K562 (cell line): ENCODE results near the gene CACNG5. TPM values are rescaled to one million over a fixed set of nuclear protein-coding genes. Genes with fewer than 3 reads are reported as not detected.

Source experiments
- BHLHE40 ChIP-seq: IDR thresholded peaks from 2 replicates; pipeline ENCODE4 v1.6.1; 2011; ENCODE audit warnings: low read length, improper control_type of control experiment
- CBX8 ChIP-seq: fragments of 200-600 bp; sonication (generic); IDR thresholded peaks from 2 replicates; pipeline ENCODE4 v1.6.1; 2012; ENCODE audit warnings: borderline replicate concordance, mixed run types, low read depth, mild to moderate bottlenecking, moderate library complexity, mixed read lengths, low read length, control low read depth, inconsistent platforms; ENCODE audit not compliant: poor library complexity, severe bottlenecking; ENCODE audit errors: extremely low read depth
- GATAD2A ChIP-seq: fragments of 450-650 bp; IDR thresholded peaks from 2 replicates; pipeline ENCODE4 v1.6.1; 2017
- HLTF ChIP-seq: fragments of 450-650 bp; IDR thresholded peaks from 2 replicates; pipeline ENCODE4 v1.6.1; 2016
- ILK ChIP-seq: fragments of 450-650 bp; IDR thresholded peaks from 2 replicates; pipeline ENCODE4 v1.6.1; 2016; ENCODE audit warnings: missing genetic modification characterization, low read depth, mild to moderate bottlenecking, missing compliant biosample characterization, moderate library complexity, borderline replicate concordance
- PRMT5 ChIP-seq: sonication (generic); formaldehyde crosslinking; IDR thresholded peaks from 2 replicates; pipeline ENCODE4 v1.5.0; 2020; ENCODE audit warnings: missing genetic modification reagents
- RBM14 ChIP-seq: fragments of 200-400 bp; formaldehyde crosslinking; IDR thresholded peaks from 2 replicates; pipeline ENCODE4 v1.6.1; 2018; ENCODE audit warnings: low read depth, mild to moderate bottlenecking, low read length, moderate library complexity, borderline replicate concordance; ENCODE audit not compliant: insufficient read depth
- RBM39 ChIP-seq: fragments of 200-400 bp; formaldehyde crosslinking; optimal IDR thresholded peaks from 2 replicates; pipeline ENCODE3; 2018; ENCODE audit warnings: low read depth, low read length
- STAT6 ChIP-seq: sonication (generic); formaldehyde crosslinking; IDR thresholded peaks from 2 replicates; pipeline ENCODE4 v1.8.1; 2023; ENCODE audit warnings: mild to moderate bottlenecking, missing genetic modification reagents
- ZFP30 ChIP-seq: fragments of 250-450 bp; sonication (Bioruptor Pico); IDR thresholded peaks from 2 replicates; pipeline ENCODE4 v1.8.0; 2022; ENCODE audit warnings: moderate library complexity, mild to moderate bottlenecking, inconsistent platforms, borderline replicate concordance
- ZNF324 ChIP-seq: fragments of 250-450 bp; sonication (Bioruptor Pico); IDR thresholded peaks from 2 replicates; pipeline ENCODE4 v1.4.0; 2020; ENCODE audit warnings: mild to moderate bottlenecking
- ZNF583 ChIP-seq: fragments of 250-450 bp; sonication (Bioruptor Pico); IDR thresholded peaks from 2 replicates; pipeline ENCODE4 v1.4.0; 2020
- polyA plus RNA-seq, 8 experiments: library from polyadenylated mRNA; depleted of rRNA in 4 of 8; stranded (reverse) in 5 of 8; unstranded in 3 of 8; fragments of >200 nt; fragmentation: Nextera tagmentation in 2 of 8; fragmentation: Illumina TruSeq in 1 of 8; extraction: Ambion mirVana in 2 of 8; extraction: Trizol in 1 of 8; gene quantifications; 2 replicates each; pipeline versions ENCODE4 v1.2.1 to v1.2.3, GENCODE V29; 2011 to 2014; ENCODE audit warnings: inconsistent platforms in 1 of 8, missing spikeins in 1 of 8
- total RNA-seq, 7 experiments: library from RNA; depleted of rRNA in 6 of 7; stranded (reverse); fragments of >200 nt in 6 of 7; fragmentation: Illumina TruSeq in 2 of 7; extraction: Trizol in 2 of 7; gene quantifications; 2 replicates each; pipeline versions ENCODE4 v1.2.1 to v1.2.3, GENCODE V29; 2011 to 2021; ENCODE audit warnings: low replicate concordance in 1 of 7
- TF ChIP-seq, protein P1 (sequence below), 2 experiments: fragments of 450-650 bp; formaldehyde crosslinking in 1 of 2; IDR thresholded peaks; 2 replicates each; pipeline versions ENCODE4 v1.4.0 to v1.6.1; 2014 to 2020; ENCODE audit warnings: mild to moderate bottlenecking in 2 of 2, borderline replicate concordance in 1 of 2, low read depth in 1 of 2
- TF ChIP-seq, protein P2 (sequence below): sonication (generic); formaldehyde crosslinking; IDR thresholded peaks from 2 replicates; pipeline ENCODE4 v1.8.1; 2022; ENCODE audit warnings: missing genetic modification reagents
- TF ChIP-seq, protein P3 (sequence below): sonication (generic); IDR thresholded peaks from 2 replicates; pipeline ENCODE4 v1.6.1; 2016

CACNG5 gene
- total and polyA plus RNA-seq, 9 of the 15 experiments (the other 6 are each of a cell fraction or from before 2014, with no cell fraction given), result not detected

DNA sequence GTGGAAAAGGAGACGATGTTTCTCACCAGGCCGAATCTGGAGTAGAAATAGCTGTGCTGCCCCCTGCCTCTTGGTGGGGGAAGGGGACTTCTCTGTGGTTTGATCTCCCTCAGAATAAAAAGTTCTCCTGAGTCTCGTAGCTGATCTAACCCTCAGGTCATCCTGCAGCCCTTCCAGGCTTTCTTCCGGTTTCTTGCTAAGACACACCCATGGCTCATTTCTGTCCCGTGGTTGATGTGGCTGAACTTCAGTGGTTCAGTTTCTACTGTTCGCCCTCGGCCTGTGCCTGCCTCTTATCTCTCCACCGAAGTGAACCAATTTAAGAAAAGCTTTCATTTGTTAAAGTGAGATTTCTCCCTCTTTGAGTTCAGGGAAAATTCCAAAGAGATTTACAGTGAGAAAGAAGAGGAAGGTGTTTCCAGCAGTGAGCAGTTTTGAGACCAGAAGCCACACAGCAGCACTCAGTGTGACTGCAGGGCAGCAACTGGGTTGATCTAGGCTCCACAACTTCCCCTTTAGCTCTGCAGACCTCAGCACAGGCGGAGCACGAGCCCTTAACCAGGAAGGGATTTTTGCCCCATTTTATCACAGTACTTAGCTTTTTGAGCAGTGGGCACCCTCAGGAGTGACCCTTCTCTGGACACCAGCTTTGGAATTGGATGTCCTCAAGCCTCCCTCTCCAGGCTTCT is 34.9 kb upstream of the CACNG5 start (continued):
- TF ChIP-seq, protein P1, sequence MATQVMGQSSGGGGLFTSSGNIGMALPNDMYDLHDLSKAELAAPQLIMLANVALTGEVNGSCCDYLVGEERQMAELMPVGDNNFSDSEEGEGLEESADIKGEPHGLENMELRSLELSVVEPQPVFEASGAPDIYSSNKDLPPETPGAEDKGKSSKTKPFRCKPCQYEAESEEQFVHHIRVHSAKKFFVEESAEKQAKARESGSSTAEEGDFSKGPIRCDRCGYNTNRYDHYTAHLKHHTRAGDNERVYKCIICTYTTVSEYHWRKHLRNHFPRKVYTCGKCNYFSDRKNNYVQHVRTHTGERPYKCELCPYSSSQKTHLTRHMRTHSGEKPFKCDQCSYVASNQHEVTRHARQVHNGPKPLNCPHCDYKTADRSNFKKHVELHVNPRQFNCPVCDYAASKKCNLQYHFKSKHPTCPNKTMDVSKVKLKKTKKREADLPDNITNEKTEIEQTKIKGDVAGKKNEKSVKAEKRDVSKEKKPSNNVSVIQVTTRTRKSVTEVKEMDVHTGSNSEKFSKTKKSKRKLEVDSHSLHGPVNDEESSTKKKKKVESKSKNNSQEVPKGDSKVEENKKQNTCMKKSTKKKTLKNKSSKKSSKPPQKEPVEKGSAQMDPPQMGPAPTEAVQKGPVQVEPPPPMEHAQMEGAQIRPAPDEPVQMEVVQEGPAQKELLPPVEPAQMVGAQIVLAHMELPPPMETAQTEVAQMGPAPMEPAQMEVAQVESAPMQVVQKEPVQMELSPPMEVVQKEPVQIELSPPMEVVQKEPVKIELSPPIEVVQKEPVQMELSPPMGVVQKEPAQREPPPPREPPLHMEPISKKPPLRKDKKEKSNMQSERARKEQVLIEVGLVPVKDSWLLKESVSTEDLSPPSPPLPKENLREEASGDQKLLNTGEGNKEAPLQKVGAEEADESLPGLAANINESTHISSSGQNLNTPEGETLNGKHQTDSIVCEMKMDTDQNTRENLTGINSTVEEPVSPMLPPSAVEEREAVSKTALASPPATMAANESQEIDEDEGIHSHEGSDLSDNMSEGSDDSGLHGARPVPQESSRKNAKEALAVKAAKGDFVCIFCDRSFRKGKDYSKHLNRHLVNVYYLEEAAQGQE (IDR thresholded peaks at IDR 0.05; ENCODE audit: borderline replicate concordance), result no peak
- TF ChIP-seq, protein P1 (CRISPR knock-in tag; IDR thresholded peaks at IDR 0.05; ENCODE audit: low read depth), result no peak
- TF ChIP-seq PRMT5 (CRISPR knock-in tag), result no peak
- no peak for TF ChIP-seq ZNF324 (CRISPR knock-in tag)
- TF ChIP-seq HLTF, result no peak
- TF ChIP-seq, protein P2, sequence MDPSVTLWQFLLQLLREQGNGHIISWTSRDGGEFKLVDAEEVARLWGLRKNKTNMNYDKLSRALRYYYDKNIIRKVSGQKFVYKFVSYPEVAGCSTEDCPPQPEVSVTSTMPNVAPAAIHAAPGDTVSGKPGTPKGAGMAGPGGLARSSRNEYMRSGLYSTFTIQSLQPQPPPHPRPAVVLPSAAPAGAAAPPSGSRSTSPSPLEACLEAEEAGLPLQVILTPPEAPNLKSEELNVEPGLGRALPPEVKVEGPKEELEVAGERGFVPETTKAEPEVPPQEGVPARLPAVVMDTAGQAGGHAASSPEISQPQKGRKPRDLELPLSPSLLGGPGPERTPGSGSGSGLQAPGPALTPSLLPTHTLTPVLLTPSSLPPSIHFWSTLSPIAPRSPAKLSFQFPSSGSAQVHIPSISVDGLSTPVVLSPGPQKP (CRISPR knock-in tag), result no peak
- TF ChIP-seq RBM39, result no peak
- TF ChIP-seq ILK (tag), result no peak
- TF ChIP-seq, protein P3, sequence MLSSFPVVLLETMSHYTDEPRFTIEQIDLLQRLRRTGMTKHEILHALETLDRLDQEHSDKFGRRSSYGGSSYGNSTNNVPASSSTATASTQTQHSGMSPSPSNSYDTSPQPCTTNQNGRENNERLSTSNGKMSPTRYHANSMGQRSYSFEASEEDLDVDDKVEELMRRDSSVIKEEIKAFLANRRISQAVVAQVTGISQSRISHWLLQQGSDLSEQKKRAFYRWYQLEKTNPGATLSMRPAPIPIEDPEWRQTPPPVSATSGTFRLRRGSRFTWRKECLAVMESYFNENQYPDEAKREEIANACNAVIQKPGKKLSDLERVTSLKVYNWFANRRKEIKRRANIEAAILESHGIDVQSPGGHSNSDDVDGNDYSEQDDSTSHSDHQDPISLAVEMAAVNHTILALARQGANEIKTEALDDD, result no peak
- TF ChIP-seq STAT6 (CRISPR knock-in tag), result no peak
- no peak for TF ChIP-seq BHLHE40
- no peak for TF ChIP-seq ZNF583 (CRISPR knock-in tag)
- no peak for TF ChIP-seq GATAD2A
- no peak for TF ChIP-seq CBX8
- TF ChIP-seq ZFP30 (CRISPR knock-in tag), result no peak
- no peak for TF ChIP-seq RBM14
- TF ChIP-seq, all 486 proteins: peak for 0
